Measurements from ENCODE around the gene STOM.
A peak's percentile ranks its signal among the peaks of the same experiment; 100 is the strongest.
"Not testable (repeated sequence)": the region's sequence is repeated elsewhere in the genome, so short reads cannot be mapped to it uniquely, and the experiment has no call there.

The STOM gene

GRCh38 chr9:121298689-121299466 is 71.2 kb downstream of the STOM start:
- peak; percentile 69 for DNase-seq

DNA sequence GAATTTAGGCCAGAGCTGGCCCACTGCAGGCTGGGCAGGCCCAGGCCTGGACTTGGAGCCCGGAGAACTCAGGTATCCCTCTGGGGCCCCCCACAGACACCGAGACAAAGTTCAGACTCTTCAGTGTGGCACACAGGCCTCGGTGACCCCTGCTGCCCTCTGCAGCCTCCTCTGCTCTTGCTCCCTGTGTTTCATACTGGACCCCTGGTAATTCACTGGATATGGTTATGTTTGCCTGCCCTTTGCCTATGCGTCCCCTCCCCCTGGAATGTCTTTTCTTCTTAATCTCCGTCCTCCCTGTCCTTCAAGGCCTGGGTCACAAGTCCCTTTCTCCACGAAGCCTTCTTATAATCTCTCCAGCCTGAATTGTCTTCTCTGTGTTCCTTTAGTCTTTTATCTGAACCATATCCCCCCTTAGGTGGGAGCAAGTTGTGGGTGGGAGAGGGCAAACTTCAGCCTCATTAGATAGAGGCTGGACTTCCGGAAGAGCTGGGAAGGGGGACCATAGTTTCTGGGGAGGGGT is 72.0 kb downstream of the STOM start:
- no peak for DNase-seq

GRCh38 chr9:121297389-121297788 is 72.7 kb downstream of the STOM start:
- DNase-seq, result no peak

DNA sequence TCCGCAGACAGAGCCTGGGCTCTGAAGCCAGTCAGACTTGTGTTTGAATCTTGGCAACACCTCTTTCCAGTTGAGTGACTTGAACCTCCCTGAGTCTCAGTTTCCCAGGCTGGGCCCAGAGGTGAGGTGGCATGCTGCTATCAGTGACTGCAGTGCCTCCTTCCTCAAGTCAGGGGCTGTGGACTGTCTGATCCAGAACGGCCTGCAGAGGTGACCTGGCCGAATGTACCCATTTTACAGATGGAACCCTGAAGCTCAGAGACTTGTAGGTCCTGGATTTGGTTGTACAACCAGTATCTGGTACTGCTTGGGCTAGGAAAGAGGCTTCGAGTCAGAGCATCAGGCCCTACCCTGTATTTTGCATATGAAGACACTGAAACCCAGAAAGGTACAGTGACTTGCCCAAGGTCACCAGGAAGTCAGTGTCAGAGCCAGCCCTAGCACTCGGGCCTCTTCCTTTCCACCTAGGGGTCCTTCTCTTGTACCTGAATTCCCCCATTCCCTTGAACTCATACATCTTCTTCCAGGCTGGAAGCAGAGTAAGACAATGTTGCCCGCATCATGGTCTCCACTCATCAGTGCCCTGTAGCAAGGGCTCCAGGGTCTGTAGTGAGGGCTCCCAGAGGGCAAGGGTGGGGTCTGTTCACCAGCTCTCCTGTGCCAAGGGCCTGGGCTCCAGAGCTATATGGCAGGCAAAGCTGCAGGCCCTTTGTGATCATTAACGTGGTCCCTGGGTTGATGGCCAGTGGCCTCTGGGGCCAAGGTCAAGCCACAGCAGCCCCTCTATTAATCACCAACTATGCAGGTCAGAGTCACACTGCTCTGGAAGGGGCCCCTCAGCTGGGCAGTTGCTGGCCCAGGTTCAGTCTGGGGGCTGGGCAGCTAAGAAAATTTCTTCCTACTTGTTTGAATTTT is 73.6 kb downstream of the STOM start:
- DNase-seq, result no peak

GRCh38 chr9:121295662-121296191 is 74.3 kb downstream of the STOM start:
- DNase-seq, result no peak

DNA sequence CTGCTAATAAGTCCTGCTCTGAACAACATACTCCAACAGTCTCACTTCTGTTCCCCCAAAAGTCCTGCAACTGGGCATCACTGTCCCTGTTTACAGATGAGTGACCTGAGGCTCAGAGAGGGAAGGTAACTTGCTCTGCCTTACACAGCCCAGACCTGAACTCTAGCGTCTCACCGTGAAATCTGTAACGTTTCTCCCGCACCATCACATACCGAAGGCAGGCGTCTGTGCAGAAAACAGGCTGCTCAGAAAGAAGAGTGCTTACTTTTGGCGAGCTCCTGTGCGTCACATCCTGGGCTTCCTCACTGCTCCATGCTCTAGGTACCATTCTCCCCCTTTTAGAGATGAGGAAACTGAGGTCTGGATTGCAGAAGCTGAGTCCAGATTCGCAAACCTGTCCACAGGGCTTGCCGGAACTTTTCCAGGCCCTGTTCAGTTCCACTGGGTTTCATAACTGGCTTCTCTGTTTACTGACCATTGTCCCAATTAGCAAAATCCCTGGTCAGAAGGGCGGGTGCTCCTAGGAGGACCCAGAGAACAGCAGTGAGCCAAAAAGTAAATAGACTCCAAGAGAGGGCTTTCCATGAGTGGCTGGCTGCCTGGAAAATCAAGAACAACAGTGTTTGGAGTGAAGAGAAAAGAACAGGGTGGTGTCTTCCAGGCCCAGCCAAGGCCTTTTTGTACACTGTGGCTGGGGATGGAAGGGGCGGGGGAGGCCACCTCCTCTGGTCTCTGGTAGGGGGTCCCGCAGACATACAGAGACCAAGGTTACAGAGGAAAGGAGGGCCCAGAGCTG is 75.0 kb downstream of the STOM start:
- no peak for DNase-seq

DNA sequence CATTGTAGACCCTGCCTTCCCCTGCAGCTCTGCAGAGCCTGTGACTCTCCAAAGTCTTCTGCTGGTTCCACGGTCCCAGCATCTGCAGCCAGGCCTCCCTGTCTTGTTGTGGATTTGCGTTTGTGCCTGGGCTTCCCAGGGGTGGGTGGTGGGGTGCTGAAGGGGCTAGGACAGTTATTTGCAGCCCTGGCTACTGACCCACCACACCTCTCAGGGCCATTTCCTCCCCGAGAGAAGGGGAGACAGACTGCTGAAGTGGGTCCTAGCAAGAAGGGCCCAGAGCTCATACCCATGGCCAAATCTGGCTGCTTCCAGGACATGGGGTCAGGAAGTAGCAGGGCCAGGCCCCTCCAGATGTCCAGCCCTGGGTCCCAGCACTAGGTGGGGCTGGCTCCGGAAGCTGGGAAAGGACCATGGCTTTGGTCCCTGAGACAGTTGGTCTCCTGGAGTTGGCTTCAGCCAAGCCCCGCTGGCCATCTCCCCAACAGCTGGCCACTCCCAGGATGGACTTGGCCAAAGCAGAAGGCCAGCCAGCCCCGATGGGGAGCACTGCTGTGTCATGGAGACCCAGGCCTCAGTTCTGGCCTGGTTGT is 75.8 kb downstream of the STOM start:
- DNase-seq, result no peak

DNA sequence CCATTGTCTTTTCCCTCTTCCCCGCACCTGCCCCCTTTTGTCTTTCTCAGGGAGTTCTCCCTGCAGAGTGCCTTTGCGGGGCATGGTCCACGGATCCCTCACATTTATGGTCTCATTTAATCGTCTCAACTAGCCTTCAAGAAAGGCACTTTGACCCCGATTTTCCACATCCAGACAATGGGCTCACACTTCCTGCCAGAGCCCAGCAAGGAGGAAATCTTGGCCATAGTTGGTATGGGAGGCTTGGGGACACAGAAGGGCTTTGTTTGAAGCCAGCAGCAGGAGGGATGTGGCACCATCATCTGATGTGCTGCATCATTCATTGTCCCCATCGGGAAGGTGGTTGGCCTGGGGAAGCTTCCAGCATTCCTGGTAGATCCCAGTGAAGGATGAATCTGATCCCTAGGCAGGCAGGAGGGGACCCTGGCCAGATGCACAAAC is 77.2 kb downstream of the STOM start:
- no peak for DNase-seq

GRCh38 chr9:121292051-121292450 is 78.0 kb downstream of the STOM start:
- no peak for DNase-seq

DNA sequence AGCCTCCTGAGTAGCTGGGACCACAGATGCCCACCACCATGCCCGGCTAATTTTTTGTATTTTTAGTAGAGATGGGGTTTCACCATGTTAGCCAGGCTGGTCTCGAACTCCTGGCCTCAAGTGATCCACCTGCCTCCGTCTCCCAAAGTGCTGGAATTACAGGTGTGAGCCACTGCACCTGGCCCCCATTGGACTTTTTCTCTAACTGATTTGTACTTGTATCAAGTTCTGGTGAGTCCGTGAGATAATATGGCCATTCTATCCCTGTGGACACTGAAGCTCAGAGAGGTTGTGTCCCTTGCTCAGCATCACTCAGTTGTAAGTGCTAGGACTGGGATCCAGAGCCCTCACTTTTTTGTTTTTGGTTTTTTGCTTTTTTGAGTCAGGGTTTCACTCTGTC is 78.5 kb downstream of the STOM start:
- not testable (repeated sequence) for DNase-seq

- no peak for DNase-seq
These were observed 80.2 kb downstream of the STOM start for GRCh38 chr9:121289772-121290370.

DNA sequence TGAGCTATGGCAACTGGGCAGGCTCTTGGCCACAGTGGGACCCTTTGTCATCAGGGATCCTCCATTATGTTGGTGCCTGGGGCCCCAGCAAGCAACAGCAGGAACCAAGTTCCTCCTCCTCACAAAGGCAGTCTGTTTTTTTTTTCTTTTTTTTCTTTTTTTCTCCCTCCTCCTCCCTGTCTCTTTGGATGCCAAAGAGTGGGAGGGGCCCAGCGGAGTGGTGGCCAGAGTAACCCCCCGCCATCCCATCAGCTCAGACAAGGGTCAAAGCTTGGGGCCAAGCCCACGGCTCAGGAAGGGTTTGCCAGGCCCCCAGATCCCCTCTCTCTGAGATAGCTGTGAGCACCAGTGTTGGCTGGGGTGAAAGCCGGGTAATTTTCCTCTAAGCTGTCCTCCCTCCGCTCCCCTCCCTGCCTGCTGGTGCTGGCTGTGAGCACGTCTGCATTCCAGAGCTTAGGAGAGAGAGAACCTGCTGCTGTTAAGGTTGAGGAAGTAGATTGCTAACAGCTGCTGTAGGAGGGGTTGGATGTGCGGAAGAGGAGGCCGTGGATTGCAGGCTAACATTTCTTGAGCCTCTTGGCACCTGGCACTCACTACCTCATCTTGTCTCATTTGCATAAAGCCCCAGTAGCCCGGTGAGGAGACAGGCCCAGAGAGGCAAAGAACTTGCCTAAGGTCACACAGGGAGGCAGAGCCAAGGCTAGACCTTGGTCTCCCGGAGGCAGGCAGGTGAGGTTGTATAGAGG is 80.9 kb downstream of the STOM start:
- peak; percentile 97 for DNase-seq
